Neural cell (in vitro differentiated cells): ENCODE measurements around the gene CASKIN1.

ENCODE experiments used
- CTCF ChIP-seq: fragments of 450-650 bp; IDR thresholded peaks from 2 replicates; pipeline ENCODE4 v1.5.1; 2014; ENCODE audit warnings: antibody characterized with exemption, mild to moderate bottlenecking, moderate library complexity; ENCODE audit not compliant: poor library complexity, severe bottlenecking
- RAD21 ChIP-seq: fragments of 450-650 bp; conservative IDR thresholded peaks from 2 replicates; pipeline ENCODE4 v1.6.1; 2014; ENCODE audit warnings: antibody characterized with exemption, mild to moderate bottlenecking, moderate library complexity
- REST ChIP-seq: IDR thresholded peaks from 2 replicates; pipeline ENCODE4 v1.6.1; 2012; ENCODE audit warnings: borderline replicate concordance
- TAF1 ChIP-seq: IDR thresholded peaks from 2 replicates; pipeline ENCODE4 v1.6.1; 2012; ENCODE audit warnings: low read depth

- TF ChIP-seq CTCF (no peak), TAF1 (peak; percentile 95), RAD21 (no peak), REST (peak; percentile 85)
These were observed 27.0 kb upstream of the CASKIN1 start, which contains the start of gene E4F1 for GRCh38 chr16:2223221-2223941.
